ENCODE measurements around the gene MT4.

DNA sequence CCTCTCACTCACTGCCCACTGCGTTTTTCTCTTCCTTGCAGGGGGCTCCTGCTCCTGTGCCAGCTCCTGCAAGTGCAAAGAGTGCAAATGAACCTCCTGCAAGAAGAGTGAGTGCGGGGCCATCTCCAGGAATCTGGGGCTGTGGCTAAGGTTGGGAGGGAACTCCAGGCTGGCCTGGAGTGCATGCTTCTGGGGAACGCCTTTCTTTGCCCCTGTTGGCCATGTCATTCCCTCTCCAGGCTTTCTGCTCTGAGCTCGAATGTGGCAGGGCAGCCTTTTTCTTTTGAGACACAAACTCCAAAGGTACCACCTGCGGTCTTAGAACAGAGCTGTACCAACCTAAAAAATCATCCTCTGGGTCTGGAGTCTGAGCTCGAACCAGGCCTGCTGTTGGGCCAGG lies 53.3 kb downstream of the MT4 start:
- TF ChIP-seq, protein P1, sequence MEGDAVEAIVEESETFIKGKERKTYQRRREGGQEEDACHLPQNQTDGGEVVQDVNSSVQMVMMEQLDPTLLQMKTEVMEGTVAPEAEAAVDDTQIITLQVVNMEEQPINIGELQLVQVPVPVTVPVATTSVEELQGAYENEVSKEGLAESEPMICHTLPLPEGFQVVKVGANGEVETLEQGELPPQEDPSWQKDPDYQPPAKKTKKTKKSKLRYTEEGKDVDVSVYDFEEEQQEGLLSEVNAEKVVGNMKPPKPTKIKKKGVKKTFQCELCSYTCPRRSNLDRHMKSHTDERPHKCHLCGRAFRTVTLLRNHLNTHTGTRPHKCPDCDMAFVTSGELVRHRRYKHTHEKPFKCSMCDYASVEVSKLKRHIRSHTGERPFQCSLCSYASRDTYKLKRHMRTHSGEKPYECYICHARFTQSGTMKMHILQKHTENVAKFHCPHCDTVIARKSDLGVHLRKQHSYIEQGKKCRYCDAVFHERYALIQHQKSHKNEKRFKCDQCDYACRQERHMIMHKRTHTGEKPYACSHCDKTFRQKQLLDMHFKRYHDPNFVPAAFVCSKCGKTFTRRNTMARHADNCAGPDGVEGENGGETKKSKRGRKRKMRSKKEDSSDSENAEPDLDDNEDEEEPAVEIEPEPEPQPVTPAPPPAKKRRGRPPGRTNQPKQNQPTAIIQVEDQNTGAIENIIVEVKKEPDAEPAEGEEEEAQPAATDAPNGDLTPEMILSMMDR (IDR thresholded peaks at IDR 0.05) = no peak
- TF ChIP-seq POLR2A (IDR thresholded peaks at IDR 0.05) = no peak

All from body of pancreas (tissue), 4 donors.